Measurements from ENCODE around the gene SYT5. TPM values are rescaled to one million over a fixed set of nuclear protein-coding genes. Genes with fewer than 3 reads are reported as not detected.

Gene SYT5
- total and polyA plus RNA-seq, 10 of the 15 experiments (the other 5 are each of a cell fraction or from before 2014, with no cell fraction given) = 0.04 to 0.79 (median 0.26) TPM; not detected in 7

DNA sequence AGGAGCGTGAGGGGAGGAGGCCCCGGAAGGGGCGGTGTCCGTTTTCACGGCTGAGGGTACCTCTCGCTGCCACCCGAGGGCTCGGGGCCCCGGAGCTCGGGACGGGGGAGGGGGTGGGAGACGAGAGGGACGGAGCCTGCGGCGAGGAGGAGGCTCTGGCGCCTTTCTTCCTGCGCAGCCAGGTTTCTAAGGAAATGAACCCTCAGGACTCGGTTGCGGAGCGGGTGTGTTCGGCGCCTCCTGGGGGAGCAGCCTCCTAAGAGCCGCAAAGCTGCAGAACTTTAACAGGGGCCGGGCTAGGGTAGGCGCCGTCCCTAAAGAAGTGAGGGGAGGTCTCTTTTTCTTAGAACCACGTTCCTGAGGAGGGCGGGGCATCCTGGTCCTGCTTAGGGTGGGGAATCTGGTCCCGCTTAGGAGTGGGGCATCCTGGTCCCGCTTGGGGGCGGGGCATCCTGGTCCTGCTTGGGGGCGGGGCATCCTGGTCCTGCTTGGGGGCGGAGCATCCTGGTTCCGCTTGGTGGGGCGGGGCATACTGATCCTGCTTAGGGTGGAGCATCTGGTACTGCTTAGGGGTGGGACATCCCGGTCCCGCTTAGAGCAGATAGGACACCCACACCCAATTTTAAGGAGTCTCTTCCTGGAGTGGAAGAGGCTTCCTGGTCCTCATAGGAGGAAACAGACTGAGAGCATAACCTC, 6.2 kb downstream of the SYT5 start:
- H3K27me3 ChIP-seq (replicated peaks in 1 of 2; ENCODE audit: control insufficient read depth in 2 of 2, insufficient read depth in 2 of 2, low read length in 1 of 2) = peaks cover 0 to 7% of the 10 kb centered on the region in 2 experiments; a peak in 1 of 4 replicates
- peak overlapping the region; percentile 67; the same call in 1 of the 2 replicates for H3K4me2 ChIP-seq (ENCODE audit: control insufficient read depth, insufficient read depth)
- TF ChIP-seq SUZ12 (IDR thresholded peaks at IDR 0.05; ENCODE audit: unreplicated experiment) = no peak
- TF ChIP-seq, protein P1, sequence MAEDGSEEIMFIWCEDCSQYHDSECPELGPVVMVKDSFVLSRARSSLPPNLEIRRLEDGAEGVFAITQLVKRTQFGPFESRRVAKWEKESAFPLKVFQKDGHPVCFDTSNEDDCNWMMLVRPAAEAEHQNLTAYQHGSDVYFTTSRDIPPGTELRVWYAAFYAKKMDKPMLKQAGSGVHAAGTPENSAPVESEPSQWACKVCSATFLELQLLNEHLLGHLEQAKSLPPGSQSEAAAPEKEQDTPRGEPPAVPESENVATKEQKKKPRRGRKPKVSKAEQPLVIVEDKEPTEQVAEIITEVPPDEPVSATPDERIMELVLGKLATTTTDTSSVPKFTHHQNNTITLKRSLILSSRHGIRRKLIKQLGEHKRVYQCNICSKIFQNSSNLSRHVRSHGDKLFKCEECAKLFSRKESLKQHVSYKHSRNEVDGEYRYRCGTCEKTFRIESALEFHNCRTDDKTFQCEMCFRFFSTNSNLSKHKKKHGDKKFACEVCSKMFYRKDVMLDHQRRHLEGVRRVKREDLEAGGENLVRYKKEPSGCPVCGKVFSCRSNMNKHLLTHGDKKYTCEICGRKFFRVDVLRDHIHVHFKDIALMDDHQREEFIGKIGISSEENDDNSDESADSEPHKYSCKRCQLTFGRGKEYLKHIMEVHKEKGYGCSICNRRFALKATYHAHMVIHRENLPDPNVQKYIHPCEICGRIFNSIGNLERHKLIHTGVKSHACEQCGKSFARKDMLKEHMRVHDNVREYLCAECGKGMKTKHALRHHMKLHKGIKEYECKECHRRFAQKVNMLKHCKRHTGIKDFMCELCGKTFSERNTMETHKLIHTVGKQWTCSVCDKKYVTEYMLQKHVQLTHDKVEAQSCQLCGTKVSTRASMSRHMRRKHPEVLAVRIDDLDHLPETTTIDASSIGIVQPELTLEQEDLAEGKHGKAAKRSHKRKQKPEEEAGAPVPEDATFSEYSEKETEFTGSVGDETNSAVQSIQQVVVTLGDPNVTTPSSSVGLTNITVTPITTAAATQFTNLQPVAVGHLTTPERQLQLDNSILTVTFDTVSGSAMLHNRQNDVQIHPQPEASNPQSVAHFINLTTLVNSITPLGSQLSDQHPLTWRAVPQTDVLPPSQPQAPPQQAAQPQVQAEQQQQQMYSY (CRISPR knock-in tag; IDR thresholded peaks at IDR 0.05) = no peak
- no peak for TF ChIP-seq ZNF217 (IDR thresholded peaks at IDR 0.05)
- TF ChIP-seq, protein P2, sequence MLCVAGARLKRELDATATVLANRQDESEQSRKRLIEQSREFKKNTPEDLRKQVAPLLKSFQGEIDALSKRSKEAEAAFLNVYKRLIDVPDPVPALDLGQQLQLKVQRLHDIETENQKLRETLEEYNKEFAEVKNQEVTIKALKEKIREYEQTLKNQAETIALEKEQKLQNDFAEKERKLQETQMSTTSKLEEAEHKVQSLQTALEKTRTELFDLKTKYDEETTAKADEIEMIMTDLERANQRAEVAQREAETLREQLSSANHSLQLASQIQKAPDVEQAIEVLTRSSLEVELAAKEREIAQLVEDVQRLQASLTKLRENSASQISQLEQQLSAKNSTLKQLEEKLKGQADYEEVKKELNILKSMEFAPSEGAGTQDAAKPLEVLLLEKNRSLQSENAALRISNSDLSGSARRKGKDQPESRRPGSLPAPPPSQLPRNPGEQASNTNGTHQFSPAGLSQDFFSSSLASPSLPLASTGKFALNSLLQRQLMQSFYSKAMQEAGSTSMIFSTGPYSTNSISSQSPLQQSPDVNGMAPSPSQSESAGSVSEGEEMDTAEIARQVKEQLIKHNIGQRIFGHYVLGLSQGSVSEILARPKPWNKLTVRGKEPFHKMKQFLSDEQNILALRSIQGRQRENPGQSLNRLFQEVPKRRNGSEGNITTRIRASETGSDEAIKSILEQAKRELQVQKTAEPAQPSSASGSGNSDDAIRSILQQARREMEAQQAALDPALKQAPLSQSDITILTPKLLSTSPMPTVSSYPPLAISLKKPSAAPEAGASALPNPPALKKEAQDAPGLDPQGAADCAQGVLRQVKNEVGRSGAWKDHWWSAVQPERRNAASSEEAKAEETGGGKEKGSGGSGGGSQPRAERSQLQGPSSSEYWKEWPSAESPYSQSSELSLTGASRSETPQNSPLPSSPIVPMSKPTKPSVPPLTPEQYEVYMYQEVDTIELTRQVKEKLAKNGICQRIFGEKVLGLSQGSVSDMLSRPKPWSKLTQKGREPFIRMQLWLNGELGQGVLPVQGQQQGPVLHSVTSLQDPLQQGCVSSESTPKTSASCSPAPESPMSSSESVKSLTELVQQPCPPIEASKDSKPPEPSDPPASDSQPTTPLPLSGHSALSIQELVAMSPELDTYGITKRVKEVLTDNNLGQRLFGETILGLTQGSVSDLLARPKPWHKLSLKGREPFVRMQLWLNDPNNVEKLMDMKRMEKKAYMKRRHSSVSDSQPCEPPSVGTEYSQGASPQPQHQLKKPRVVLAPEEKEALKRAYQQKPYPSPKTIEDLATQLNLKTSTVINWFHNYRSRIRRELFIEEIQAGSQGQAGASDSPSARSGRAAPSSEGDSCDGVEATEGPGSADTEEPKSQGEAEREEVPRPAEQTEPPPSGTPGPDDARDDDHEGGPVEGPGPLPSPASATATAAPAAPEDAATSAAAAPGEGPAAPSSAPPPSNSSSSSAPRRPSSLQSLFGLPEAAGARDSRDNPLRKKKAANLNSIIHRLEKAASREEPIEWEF (IDR thresholded peaks at IDR 0.05; ENCODE audit: insufficient replicate concordance, low read depth, low read length) = no peak
- no peak for TF ChIP-seq NFXL1 (IDR thresholded peaks at IDR 0.05; ENCODE audit: borderline replicate concordance)
- no peak for TF ChIP-seq SREBF1 (IDR thresholded peaks at IDR 0.05; ENCODE audit: low read length)
- TF ChIP-seq TAF1 (IDR thresholded peaks at IDR 0.05; ENCODE audit: borderline replicate concordance, low read depth, low read length) = no peak
- TF ChIP-seq SP1 (IDR thresholded peaks at IDR 0.05; ENCODE audit: low read depth, low read length) = no peak
- TF ChIP-seq MEF2A (IDR thresholded peaks at IDR 0.05; ENCODE audit: insufficient read depth, low read depth, low read length) = no peak
- no peak for TF ChIP-seq TARDBP (IDR thresholded peaks at IDR 0.05; ENCODE audit: borderline replicate concordance)
- TF ChIP-seq, protein P3, sequence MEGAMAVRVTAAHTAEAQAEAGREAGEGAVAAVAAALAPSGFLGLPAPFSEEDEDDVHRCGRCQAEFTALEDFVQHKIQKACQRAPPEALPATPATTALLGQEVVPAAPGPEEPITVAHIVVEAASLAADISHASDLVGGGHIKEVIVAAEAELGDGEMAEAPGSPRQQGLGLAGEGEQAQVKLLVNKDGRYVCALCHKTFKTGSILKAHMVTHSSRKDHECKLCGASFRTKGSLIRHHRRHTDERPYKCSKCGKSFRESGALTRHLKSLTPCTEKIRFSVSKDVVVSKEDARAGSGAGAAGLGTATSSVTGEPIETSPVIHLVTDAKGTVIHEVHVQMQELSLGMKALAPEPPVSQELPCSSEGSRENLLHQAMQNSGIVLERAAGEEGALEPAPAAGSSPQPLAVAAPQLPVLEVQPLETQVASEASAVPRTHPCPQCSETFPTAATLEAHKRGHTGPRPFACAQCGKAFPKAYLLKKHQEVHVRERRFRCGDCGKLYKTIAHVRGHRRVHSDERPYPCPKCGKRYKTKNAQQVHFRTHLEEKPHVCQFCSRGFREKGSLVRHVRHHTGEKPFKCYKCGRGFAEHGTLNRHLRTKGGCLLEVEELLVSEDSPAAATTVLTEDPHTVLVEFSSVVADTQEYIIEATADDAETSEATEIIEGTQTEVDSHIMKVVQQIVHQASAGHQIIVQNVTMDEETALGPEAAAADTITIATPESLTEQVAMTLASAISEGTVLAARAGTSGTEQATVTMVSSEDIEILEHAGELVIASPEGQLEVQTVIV (IDR thresholded peaks at IDR 0.05; ENCODE audit: borderline replicate concordance, partially characterized antibody) = no peak
- TF ChIP-seq TCF7 (IDR thresholded peaks at IDR 0.05; ENCODE audit: borderline replicate concordance) = no peak

More for the DNA sequence above, 6.2 kb downstream of the SYT5 start:
- 1% methylated on average over 19 of the region's 37 CpGs for WGBS (ENCODE audit: insufficient coverage, insufficient replicate concordance, low lambda C conversion rate, missing lambda C conversion rate)
- CTCF ChIA-PET = interaction anchor here (1.2 to 1.4 kb wide), 2 partner anchors 13 to 330 kb away, joined by 3 read pairs; no protein-coding TSS in a partner anchor
- H3K9me3 ChIP-seq (replicated peaks; ENCODE audit: control insufficient read depth, insufficient read depth, low read length) = peaks cover 1% of the 10 kb centered on the region; the same call in 1 of the 3 replicates
- POLR2A ChIA-PET = no interaction called here
- H3K79me2 ChIP-seq (ENCODE audit: control insufficient read depth, insufficient read depth, low read length) = no peaks in the 10 kb centered on the region
- no peak overlapping the region for H3K9ac ChIP-seq (ENCODE audit: control insufficient read depth, insufficient read depth, low read length)
- ATAC-seq (no peak), FAIRE-seq (no peak), DNase-seq (ENCODE audit: low read depth, low spot score) (no peak)
- in situ Hi-C loops (cut with MboI) (no loop called here), intact Hi-C loops (cut with micrococcal nuclease; ENCODE audit: unreplicated experiment) (no loop called here)
- H2AFZ ChIP-seq (ENCODE audit: control insufficient read depth, low read depth, low read length) = peak overlapping the region; percentile 58
- H3K36me3 ChIP-seq (ENCODE audit: control insufficient read depth in 2 of 2, insufficient read depth in 2 of 2, low read length in 1 of 2) = no peaks in the 10 kb centered on the region
- H4K20me1 ChIP-seq (ENCODE audit: control insufficient read depth, insufficient read depth) = no peaks in the 10 kb centered on the region
- SMC1A ChIA-PET (ENCODE audit: uncharacterized antibody, unreplicated experiment) = interaction anchor here (0.8 kb wide), 1 partner anchor 37 kb away, joined by 3 read pairs; no protein-coding TSS in a partner anchor
- H3K4me1 ChIP-seq (ENCODE audit: control insufficient read depth, insufficient read depth, low read length) = peaks cover 4% of the 10 kb centered on the region
- RAD21 ChIA-PET (ENCODE audit: unreplicated experiment) = no interaction called here
- no peak overlapping the region for H3K27ac ChIP-seq (ENCODE audit: control insufficient read depth, insufficient read depth)
- no TSS peak for BruUV-seq (replicated peaks)
- H3K4me3 ChIP-seq = no peak overlapping the region
